ENCODE results near the gene MPV17L2.

MPV17L2 gene

GRCh38 chr19:18245297-18245696, 52.3 kb downstream of the MPV17L2 start:
- DNase-seq (ENCODE audit: low spot score): no peak

Measured in CD4-positive, alpha-beta T cell treated with Interleukin-15 for 4 hours (primary cell).